Nephron progenitor cell (in vitro differentiated cells): Measurements from ENCODE around the gene GLIS1.

ENCODE experiments used
- DNase-seq: peaks from one replicate; pipeline ENCODE4 v3.0.0; 2021
- H3K27ac Mint-ChIP-seq: 2 replicates; pipeline ENCODE4 v1.8.0; 2021; ENCODE audit warnings: mild to moderate bottlenecking, moderate library complexity, mixed read lengths
- H3K27me3 Mint-ChIP-seq: 2 replicates; pipeline ENCODE4 v1.8.0; 2021; ENCODE audit warnings: mild to moderate bottlenecking, low read depth, mixed read lengths; ENCODE audit not compliant: poor library complexity
- H3K36me3 Mint-ChIP-seq: 2 replicates; pipeline ENCODE4 v1.8.0; 2021; ENCODE audit warnings: low read depth, mixed read lengths
- H3K4me1 Mint-ChIP-seq: 2 replicates; pipeline ENCODE4 v1.8.0; 2021; ENCODE audit warnings: mixed read lengths
- H3K4me3 Mint-ChIP-seq: 2 replicates; pipeline ENCODE4 v1.8.0; 2021; ENCODE audit warnings: mild to moderate bottlenecking, moderate library complexity, mixed read lengths
- H3K9me3 Mint-ChIP-seq: 2 replicates; pipeline ENCODE4 v1.8.0; 2021; ENCODE audit warnings: mild to moderate bottlenecking, moderate library complexity, mixed read lengths
- TF ChIP-seq, protein P1 (sequence below): fragments of 200-600 bp; sonication (generic); IDR thresholded peaks from 2 replicates; pipeline ENCODE4 v1.5.0; 2021; ENCODE audit warnings: antibody characterized with exemption

Gene GLIS1

GRCh38 chr1:53681977-53682685 lies 56.8 kb downstream of the GLIS1 start:
- peak; percentile 61 for DNase-seq
- Mint-ChIP-seq H3K4me1 (peaks cover 71% of the 10 kb centered on the region), H3K36me3 (no peaks in the 10 kb centered on the region), H3K27ac (no peak overlapping the region), H3K9me3 (no peaks in the 10 kb centered on the region), H3K4me3 (no peak overlapping the region), H3K27me3 (peaks cover 46% of the 10 kb centered on the region)
- TF ChIP-seq, protein P1, sequence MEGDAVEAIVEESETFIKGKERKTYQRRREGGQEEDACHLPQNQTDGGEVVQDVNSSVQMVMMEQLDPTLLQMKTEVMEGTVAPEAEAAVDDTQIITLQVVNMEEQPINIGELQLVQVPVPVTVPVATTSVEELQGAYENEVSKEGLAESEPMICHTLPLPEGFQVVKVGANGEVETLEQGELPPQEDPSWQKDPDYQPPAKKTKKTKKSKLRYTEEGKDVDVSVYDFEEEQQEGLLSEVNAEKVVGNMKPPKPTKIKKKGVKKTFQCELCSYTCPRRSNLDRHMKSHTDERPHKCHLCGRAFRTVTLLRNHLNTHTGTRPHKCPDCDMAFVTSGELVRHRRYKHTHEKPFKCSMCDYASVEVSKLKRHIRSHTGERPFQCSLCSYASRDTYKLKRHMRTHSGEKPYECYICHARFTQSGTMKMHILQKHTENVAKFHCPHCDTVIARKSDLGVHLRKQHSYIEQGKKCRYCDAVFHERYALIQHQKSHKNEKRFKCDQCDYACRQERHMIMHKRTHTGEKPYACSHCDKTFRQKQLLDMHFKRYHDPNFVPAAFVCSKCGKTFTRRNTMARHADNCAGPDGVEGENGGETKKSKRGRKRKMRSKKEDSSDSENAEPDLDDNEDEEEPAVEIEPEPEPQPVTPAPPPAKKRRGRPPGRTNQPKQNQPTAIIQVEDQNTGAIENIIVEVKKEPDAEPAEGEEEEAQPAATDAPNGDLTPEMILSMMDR: peak; percentile 46

DNA sequence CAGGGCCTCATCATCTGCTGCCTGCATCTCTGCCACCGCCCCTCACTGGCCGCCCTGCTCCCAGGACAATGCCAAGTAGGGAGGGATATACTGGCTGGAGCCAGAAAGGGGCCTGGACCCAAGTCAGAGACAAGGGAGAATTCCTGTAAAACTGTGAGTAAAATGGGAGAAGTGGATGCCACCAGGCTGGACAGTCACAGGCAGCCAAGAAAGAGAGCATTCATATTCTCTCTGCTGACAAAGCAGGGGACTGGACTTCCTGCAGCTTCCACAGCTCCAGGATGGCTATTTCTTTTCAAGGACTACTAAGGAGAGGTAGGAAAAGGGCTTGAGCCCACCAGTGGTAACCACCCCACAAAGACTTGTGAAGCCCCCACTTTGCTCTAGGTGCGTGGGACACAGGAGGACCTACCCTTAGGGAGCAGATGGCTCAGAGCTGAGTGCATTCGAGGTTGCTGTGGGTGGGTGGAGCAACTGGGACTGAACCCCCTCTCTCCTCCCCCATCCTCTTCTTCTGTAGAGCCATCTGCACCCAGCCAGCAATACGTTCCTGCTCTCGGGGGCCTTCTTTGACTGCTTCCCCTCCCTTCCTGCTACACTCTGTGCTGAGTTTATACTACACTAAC lies 57.5 kb downstream of the GLIS1 start:
- DNase-seq: no peak
- Mint-ChIP-seq H3K27ac (no peak overlapping the region), H3K36me3 (no peaks in the 10 kb centered on the region), H3K9me3 (no peaks in the 10 kb centered on the region), H3K27me3 (peaks cover 41% of the 10 kb centered on the region), H3K4me1 (peaks cover 72% of the 10 kb centered on the region), H3K4me3 (no peak overlapping the region)
- TF ChIP-seq, protein P1: no peak

DNA sequence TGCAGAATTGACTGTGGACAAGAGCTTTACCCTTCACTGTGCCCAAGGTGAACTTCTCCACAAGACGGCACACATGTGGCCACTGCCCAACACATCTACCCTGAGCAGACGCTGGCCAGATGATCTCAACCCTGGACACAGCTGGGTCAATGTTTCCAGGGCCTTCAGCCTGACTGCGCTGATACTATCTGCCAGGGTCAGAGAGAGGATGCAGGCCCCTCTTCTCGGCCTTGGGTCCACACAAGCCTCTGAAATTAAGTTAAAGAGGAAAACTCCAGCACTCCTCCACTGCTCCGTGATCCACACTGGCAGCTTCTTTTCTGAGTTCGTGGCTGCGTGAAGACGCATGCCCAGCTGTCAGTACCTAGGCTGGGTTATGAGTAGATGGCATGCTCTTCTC lies 58.1 kb downstream of the GLIS1 start:
- DNase-seq: no peak
- Mint-ChIP-seq H3K27me3 (peaks cover 44% of the 10 kb centered on the region), H3K9me3 (no peaks in the 10 kb centered on the region), H3K27ac (no peak overlapping the region), H3K4me1 (peaks cover 66% of the 10 kb centered on the region), H3K36me3 (no peaks in the 10 kb centered on the region), H3K4me3 (no peak overlapping the region)
- TF ChIP-seq, protein P1: no peak

DNA sequence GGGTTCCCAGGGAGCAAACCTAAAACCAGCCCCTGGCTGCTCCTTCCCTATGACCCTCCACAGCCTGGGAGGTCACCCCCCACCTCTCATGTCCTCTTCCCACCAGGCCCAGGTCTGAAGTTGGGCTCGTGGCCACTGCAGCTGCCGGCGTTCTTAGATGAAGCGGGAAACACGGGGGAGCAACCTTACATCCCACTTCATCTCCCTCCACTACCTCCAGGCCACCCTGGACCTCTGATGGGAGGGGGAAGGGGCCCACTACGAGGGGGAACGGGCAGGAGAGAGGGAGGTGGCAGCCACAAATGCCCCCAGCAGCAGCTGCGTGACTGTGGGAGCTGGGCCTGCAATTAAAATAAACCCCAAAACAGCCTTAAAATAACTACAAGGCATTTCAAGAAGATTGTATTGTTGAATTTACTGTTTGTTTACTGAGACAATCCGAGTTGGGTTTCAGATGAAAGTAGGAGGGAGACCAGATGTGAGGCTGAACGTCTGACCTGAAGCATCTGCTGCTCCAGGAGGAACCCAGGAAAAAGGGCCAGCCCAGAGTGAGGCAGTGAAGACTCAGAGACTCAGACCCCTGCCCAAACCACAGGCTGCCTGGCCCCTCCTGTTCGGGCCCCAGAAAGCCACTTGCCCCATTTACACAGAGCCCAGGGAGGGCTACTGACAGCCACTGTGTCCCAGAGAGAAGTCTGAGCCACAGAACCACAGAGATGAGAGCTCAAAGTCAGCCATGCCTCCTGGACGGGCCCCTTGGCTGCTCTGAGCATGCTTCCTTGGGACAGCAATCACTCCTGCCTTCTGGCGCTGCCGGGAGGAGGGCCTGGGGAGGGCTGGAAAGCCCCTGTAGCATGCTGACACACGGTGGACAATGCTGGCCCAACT lies 59.8 kb downstream of the GLIS1 start:
- Mint-ChIP-seq H3K9me3 (no peaks in the 10 kb centered on the region), H3K36me3 (no peaks in the 10 kb centered on the region), H3K4me1 (peaks cover 52% of the 10 kb centered on the region), H3K27ac (no peak overlapping the region), H3K4me3 (no peak overlapping the region), H3K27me3 (peaks cover 35% of the 10 kb centered on the region)
- DNase-seq: no peak
- TF ChIP-seq, protein P1: no peak

- Mint-ChIP-seq H3K9me3 (no peaks in the 10 kb centered on the region), H3K27ac (no peak overlapping the region), H3K4me1 (peaks cover 52% of the 10 kb centered on the region), H3K4me3 (no peak overlapping the region), H3K36me3 (no peaks in the 10 kb centered on the region), H3K27me3 (peaks cover 40% of the 10 kb centered on the region)
- no peak for DNase-seq
- TF ChIP-seq, protein P1: no peak
These were observed 60.5 kb downstream of the GLIS1 start for GRCh38 chr1:53678507-53678906.
